Measurements from ENCODE around the gene BCL2L13.

The BCL2L13 gene

GRCh38 chr22:17705546-17705945 lies 67.0 kb downstream of the BCL2L13 start:
- ChIA-PET CTCF (no interaction called here), POLR2A (interaction anchor here (0.7 kb wide), 1 partner anchor 13 kb away, joined by 3 read pairs; no protein-coding TSS in a partner anchor)
- no peak for DNase-seq (ENCODE audit: extremely low spot score)
- no peak for TF ChIP-seq HDGF (IDR thresholded peaks at IDR 0.05; ENCODE audit: borderline replicate concordance)
- TF ChIP-seq NFRKB (IDR thresholded peaks at IDR 0.05): no peak
- no peak for TF ChIP-seq ARNT (IDR thresholded peaks at IDR 0.05)
- TF ChIP-seq LEF1 (IDR thresholded peaks at IDR 0.05; ENCODE audit: borderline replicate concordance): no peak

DNA sequence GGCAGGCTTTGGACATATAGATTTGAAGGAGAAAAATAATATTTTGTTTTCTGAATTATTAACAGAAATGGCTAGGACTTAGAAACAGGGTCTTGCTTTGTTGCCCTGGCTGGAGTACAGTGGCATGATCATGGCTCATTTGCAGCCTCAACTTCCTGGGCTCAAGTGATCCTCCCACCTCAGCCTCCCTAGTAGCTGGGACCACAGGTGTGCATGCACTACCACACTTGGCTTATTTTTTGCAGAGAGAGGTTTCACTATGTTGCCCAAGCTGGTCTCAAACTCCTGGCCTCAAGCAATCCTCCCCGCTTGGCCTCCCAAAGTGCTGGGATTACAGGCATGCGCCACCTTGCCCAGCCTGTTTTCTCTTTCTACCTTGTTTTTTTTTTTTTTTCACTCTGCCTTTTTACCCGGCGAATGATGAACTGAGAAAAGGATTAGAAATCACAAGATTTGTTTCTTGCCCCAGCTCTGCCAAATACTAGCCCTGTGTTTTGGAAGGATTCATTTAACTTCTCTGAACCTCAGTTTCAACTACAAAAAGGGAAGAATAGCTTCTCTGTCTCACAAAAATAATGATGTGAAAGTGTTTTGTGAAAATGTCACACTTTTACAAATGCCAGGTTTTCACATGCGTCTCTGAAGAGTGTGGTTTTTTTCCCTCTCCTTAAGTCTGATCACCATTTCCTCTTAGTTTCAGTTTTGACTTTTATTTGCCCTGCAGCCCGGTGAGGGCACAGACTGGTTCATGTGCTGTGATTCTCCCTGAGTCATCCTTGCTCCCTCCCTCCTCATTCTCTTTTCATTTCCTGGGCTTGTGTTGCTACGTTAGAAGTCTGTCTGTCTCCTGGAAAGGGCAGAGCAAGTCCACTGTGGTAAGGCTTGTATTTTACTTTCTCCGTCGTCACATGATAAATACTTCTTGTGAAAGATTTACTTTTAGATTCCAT lies 67.7 kb downstream of the BCL2L13 start:
- TF ChIP-seq CTBP1 (IDR thresholded peaks at IDR 0.05; ENCODE audit: borderline replicate concordance) (no peak), TARDBP (IDR thresholded peaks at IDR 0.05) (no peak), L3MBTL2 (conservative IDR thresholded peaks at IDR 0.05) (no peak), FOXM1 (IDR thresholded peaks at IDR 0.05; ENCODE audit: borderline replicate concordance) (no peak), ZNF384 (IDR thresholded peaks at IDR 0.05) (no peak), ARNT (IDR thresholded peaks at IDR 0.05) (no peak), ELF4 (IDR thresholded peaks at IDR 0.05) (no peak), FOXA1 (IDR thresholded peaks at IDR 0.05) (no peak), HDGF (IDR thresholded peaks at IDR 0.05; ENCODE audit: borderline replicate concordance) (no peak), BHLHE40 (IDR thresholded peaks at IDR 0.05; ENCODE audit: borderline replicate concordance) (no peak), NFRKB (IDR thresholded peaks at IDR 0.05) (no peak), LEF1 (IDR thresholded peaks at IDR 0.05; ENCODE audit: borderline replicate concordance) (no peak), FOXK2 (IDR thresholded peaks at IDR 0.05) (no peak), SP1 (IDR thresholded peaks at IDR 0.05) (no peak)
- TF ChIP-seq, protein P1, sequence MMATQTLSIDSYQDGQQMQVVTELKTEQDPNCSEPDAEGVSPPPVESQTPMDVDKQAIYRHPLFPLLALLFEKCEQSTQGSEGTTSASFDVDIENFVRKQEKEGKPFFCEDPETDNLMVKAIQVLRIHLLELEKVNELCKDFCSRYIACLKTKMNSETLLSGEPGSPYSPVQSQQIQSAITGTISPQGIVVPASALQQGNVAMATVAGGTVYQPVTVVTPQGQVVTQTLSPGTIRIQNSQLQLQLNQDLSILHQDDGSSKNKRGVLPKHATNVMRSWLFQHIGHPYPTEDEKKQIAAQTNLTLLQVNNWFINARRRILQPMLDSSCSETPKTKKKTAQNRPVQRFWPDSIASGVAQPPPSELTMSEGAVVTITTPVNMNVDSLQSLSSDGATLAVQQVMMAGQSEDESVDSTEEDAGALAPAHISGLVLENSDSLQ (IDR thresholded peaks at IDR 0.05): no peak
- POLR2A ChIA-PET: interaction anchor here (0.7 kb wide), 1 partner anchor 14 kb away, joined by 3 read pairs; no protein-coding TSS in a partner anchor
- CTCF ChIA-PET: no interaction called here
- no peak for DNase-seq (ENCODE audit: extremely low spot score)

DNA sequence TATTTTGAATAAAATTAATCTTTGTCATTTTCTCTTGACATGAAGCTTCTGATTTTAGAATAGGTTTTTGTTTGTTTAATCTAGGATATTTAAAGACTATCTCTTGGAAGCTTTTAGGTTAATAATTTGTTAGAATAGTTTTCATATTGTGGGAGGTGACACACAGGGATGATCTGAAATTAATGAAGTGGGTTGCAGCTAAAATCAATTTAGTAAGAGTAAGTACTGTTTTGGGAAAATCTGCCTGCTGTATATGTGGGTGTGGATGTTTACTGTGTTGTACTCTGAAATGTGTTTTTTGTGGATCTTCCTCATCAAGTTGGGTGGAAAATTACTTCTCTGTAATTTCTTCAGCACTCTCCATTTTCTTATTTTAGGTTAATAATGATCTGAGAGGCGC lies 68.4 kb downstream of the BCL2L13 start:
- CTCF ChIA-PET: interaction anchor here (0.8 kb wide), 1 partner anchor 78 kb away, joined by 3 read pairs; no protein-coding TSS in a partner anchor
- DNase-seq (ENCODE audit: extremely low spot score): no peak
- TF ChIP-seq HDGF (IDR thresholded peaks at IDR 0.05; ENCODE audit: borderline replicate concordance) (no peak), TARDBP (IDR thresholded peaks at IDR 0.05) (no peak), SUZ12 (IDR thresholded peaks at IDR 0.05) (no peak), BHLHE40 (IDR thresholded peaks at IDR 0.05; ENCODE audit: borderline replicate concordance) (no peak), NFRKB (IDR thresholded peaks at IDR 0.05) (no peak)
- POLR2A ChIA-PET: no interaction called here

DNA sequence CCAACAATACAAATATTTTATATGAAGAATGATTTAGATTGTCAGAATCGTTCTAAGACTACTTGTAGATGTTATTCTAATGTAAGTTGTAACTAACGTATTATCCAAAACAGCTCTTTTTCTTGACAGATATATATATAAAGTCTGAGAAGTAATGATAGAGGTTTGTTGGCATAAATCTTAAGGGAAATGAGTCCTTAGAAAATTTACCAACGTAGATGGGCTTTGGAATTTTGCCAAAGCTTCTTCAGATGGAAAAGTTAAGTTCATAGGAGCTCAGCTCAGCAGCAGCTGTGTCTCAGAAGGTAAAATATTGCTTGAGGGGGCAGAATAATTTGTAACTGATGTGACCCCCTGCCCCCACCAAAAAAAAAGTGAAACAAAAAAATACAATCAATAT lies 69.0 kb downstream of the BCL2L13 start:
- TF ChIP-seq ZNF384 (IDR thresholded peaks at IDR 0.05) (no peak), FOXM1 (IDR thresholded peaks at IDR 0.05; ENCODE audit: borderline replicate concordance) (no peak), BHLHE40 (IDR thresholded peaks at IDR 0.05; ENCODE audit: borderline replicate concordance) (no peak), FOXA1 (IDR thresholded peaks at IDR 0.05) (no peak)
- TF ChIP-seq, protein P1 (IDR thresholded peaks at IDR 0.05): no peak
- ChIA-PET CTCF (interaction anchor here (0.8 kb wide), 1 partner anchor 78 kb away, joined by 3 read pairs; no protein-coding TSS in a partner anchor), POLR2A (no interaction called here)
- DNase-seq (ENCODE audit: extremely low spot score): no peak

DNA sequence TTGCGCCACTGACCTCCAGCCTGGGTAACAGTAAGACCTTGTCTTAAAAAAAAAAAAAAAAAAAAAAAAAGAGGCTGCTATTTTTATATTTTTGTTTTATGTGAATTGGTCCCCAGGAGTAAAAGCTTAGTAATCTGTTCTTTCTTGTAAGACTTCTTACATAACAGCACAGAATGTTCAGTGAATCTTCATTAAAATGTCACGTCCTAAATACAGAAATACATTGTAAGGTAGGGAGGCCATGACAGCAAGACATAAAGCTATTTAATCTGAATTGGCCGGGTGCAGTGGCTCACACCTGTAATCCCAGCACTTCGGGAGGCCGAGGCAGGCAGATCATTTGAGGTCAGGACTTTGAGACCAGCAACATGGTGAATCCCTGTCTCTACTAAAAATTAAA lies 71.5 kb downstream of the BCL2L13 start:
- ChIA-PET POLR2A (no interaction called here), CTCF (no interaction called here)
- no peak for DNase-seq (ENCODE audit: extremely low spot score)
- TF ChIP-seq NFRKB (IDR thresholded peaks at IDR 0.05) (no peak), FOXK2 (IDR thresholded peaks at IDR 0.05) (no peak), FOXM1 (IDR thresholded peaks at IDR 0.05; ENCODE audit: borderline replicate concordance) (no peak), ELF4 (IDR thresholded peaks at IDR 0.05) (no peak), BHLHE40 (IDR thresholded peaks at IDR 0.05; ENCODE audit: borderline replicate concordance) (no peak)

DNA sequence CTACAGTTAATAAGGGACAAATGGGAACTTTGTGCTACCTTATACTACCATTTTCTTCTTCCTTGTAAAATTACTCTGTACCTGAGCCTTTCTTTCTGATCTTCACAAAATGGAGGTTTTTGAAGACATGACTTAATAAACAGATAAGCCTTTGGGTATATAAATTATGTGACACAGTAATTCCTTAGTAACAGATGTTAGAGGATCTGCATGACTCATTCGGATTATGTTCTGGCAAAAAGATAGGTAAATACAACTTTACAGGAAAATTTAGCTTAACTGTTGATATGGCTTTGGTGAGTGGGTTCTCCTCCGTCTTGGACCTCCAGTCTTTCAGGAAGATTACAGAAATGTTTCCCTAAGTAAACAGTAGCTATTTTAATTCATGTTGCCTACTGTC lies 73.9 kb downstream of the BCL2L13 start:
- CTCF ChIA-PET: no interaction called here
- DNase-seq (ENCODE audit: extremely low spot score): no peak

More for the DNA sequence above, 73.9 kb downstream of the BCL2L13 start:
- POLR2A ChIA-PET: no interaction called here
- TF ChIP-seq BHLHE40 (IDR thresholded peaks at IDR 0.05; ENCODE audit: borderline replicate concordance): no peak
- no peak for TF ChIP-seq NFRKB (IDR thresholded peaks at IDR 0.05)
- no peak for TF ChIP-seq FOXM1 (IDR thresholded peaks at IDR 0.05; ENCODE audit: borderline replicate concordance)
- no peak for TF ChIP-seq TARDBP (IDR thresholded peaks at IDR 0.05)
- TF ChIP-seq, protein P1 (IDR thresholded peaks at IDR 0.05): no peak
- TF ChIP-seq SUZ12 (IDR thresholded peaks at IDR 0.05): no peak
- no peak for TF ChIP-seq L3MBTL2 (conservative IDR thresholded peaks at IDR 0.05)
- no peak for TF ChIP-seq FOXK2 (IDR thresholded peaks at IDR 0.05)
- no peak for TF ChIP-seq LEF1 (IDR thresholded peaks at IDR 0.05; ENCODE audit: borderline replicate concordance)
- no peak for TF ChIP-seq ELF4 (IDR thresholded peaks at IDR 0.05)
- TF ChIP-seq FOXA1 (IDR thresholded peaks at IDR 0.05): no peak
- TF ChIP-seq SP1 (IDR thresholded peaks at IDR 0.05): no peak
- no peak for TF ChIP-seq CTBP1 (IDR thresholded peaks at IDR 0.05; ENCODE audit: borderline replicate concordance)
- TF ChIP-seq HDGF (IDR thresholded peaks at IDR 0.05; ENCODE audit: borderline replicate concordance): no peak
- TF ChIP-seq ZNF384 (IDR thresholded peaks at IDR 0.05): no peak
- no peak for TF ChIP-seq ARNT (IDR thresholded peaks at IDR 0.05)

Measured in HEK293T (cell line).